Keratinocyte (primary cell): ENCODE results near the gene AGAP1.

ENCODE experiments used
- CTCF ChIP-seq, 3 experiments: IDR thresholded peaks in 1 of 3; conservative IDR thresholded peaks in 1 of 3; optimal IDR thresholded peaks in 1 of 3; 2 replicates in 2 of 3; 3 replicates in 1 of 3; pipeline versions ENCODE3 to v1.5.1; 2011; ENCODE audit warnings: low read length in 3 of 3, mild to moderate bottlenecking in 3 of 3, moderate library complexity in 2 of 3, control low read depth in 1 of 3, inconsistent platforms in 1 of 3; ENCODE audit not compliant: insufficient read depth in 2 of 3; ENCODE audit errors: extremely low read depth in 1 of 3
- EZH2 ChIP-seq: IDR thresholded peaks from one replicate; pipeline ENCODE4 v1.6.1; 2012; ENCODE audit warnings: inconsistent platforms, mild to moderate bottlenecking, low read length, moderate library complexity

- no peak for TF ChIP-seq CTCF (optimal IDR thresholded peaks at IDR 0.05 in 1 of 3, IDR thresholded peaks at IDR 0.05 in 1 of 3, conservative IDR thresholded peaks at IDR 0.05 in 1 of 3; ENCODE audit: extremely low read depth in 1 of 3, insufficient read depth in 2 of 3, low read length in 3 of 3)
- no peak for TF ChIP-seq EZH2
These were observed 316.4 kb downstream of the AGAP1 start for GRCh38 chr2:235810252-235810651.
